ENCODE results near the gene ADAMTS17.
A peak's percentile ranks its signal among the peaks of the same experiment; 100 is the strongest.

ADAMTS17 gene

GRCh38 chr15:100036015-100036414, 305.8 kb downstream of the ADAMTS17 start:
- H3K27ac ChIP-seq, result no peak overlapping the region
- TF ChIP-seq CTCF (conservative IDR thresholded peaks at IDR 0.05), result no peak

GRCh38 chr15:100034191-100034590, 307.6 kb downstream of the ADAMTS17 start:
- no peak overlapping the region for H3K27ac ChIP-seq
- no peak for TF ChIP-seq CTCF (conservative IDR thresholded peaks at IDR 0.05)

GRCh38 chr15:100033140-100033857, 308.5 kb downstream of the ADAMTS17 start:
- no peak for TF ChIP-seq CTCF (conservative IDR thresholded peaks at IDR 0.05)
- H3K27ac ChIP-seq, result no peak overlapping the region

- peak overlapping the region; percentile 31; the same call in 1 of the 2 replicates for H3K27ac ChIP-seq
- TF ChIP-seq CTCF (conservative IDR thresholded peaks at IDR 0.05), result no peak
Observed at GRCh38 chr15:100032358-100033085, 309.3 kb downstream of the ADAMTS17 start.

GRCh38 chr15:100031665-100032357, 310.0 kb downstream of the ADAMTS17 start:
- H3K27ac ChIP-seq, result peak overlapping the region; percentile 31; the same call in 1 of the 2 replicates
- TF ChIP-seq CTCF (conservative IDR thresholded peaks at IDR 0.05), result no peak

- TF ChIP-seq CTCF (conservative IDR thresholded peaks at IDR 0.05), result no peak
- no peak overlapping the region for H3K27ac ChIP-seq
Observed at GRCh38 chr15:100030586-100031229, 311.1 kb downstream of the ADAMTS17 start.

Measured in VCaP (cell line).